ENCODE measurements around the gene THUMPD2. TPM values are rescaled to one million over a fixed set of nuclear protein-coding genes. Genes with fewer than 3 reads are reported as not detected.
"Not testable (repeated sequence)": the region's sequence is repeated elsewhere in the genome, so short reads cannot be mapped to it uniquely, and the experiment has no call there.

Gene THUMPD2
- total RNA-seq, 3 donors from 2014 or later (not counting 1 experiment from before 2014, with no cell fraction given): 12.7 to 17.8 (median 13.4) TPM

- peak; percentile 14 for TF ChIP-seq CTCF (IDR thresholded peaks at IDR 0.05)
- Mint-ChIP-seq H3K4me1 (peaks cover 10 to 13% of the 10 kb centered on the region in 2 donors), H3K9me3 (no peaks in the 10 kb centered on the region), H3K4me3 (no peak overlapping the region), H3K36me3 (no peaks in the 10 kb centered on the region), H3K27me3 (ENCODE audit: low read depth in 2 of 2) (no peaks in the 10 kb centered on the region), H3K27ac (no peak overlapping the region)
- no peaks in the 10 kb centered on the region for H3K4me1 ChIP-seq (ENCODE audit: control insufficient read depth, insufficient read depth, low read length)
- H3K27me3 ChIP-seq (ENCODE audit: control insufficient read depth, insufficient read depth, low read length): no peaks in the 10 kb centered on the region
- H3K27ac ChIP-seq (ENCODE audit: low read length): no peak overlapping the region
- 88% methylated on average over 1 of the region's 2 CpGs for WGBS (ENCODE audit: insufficient coverage)
- H3K4me3 ChIP-seq (ENCODE audit: low read length): no peak overlapping the region
- ATAC-seq: peak in 1 of 3 donors; percentile 45
- intact Hi-C loops (cut with micrococcal nuclease): no loop called here
- peaks cover 6% of the 10 kb centered on the region for H3K36me3 ChIP-seq (ENCODE audit: control insufficient read depth, insufficient read depth, low read length)
- DNase-seq: peak in 1 of 2 donors; percentile 15
- no peaks in the 10 kb centered on the region for H3K9me3 ChIP-seq (ENCODE audit: control insufficient read depth, insufficient read depth, low read length)
These were observed 48.3 kb downstream of the THUMPD2 start for GRCh38 chr2:39730685-39731302.

- H3K27me3 ChIP-seq (ENCODE audit: control insufficient read depth, insufficient read depth, low read length): no peaks in the 10 kb centered on the region
- intact Hi-C loops (cut with micrococcal nuclease): no loop called here
- Mint-ChIP-seq H3K27ac (no peak overlapping the region), H3K27me3 (ENCODE audit: low read depth in 2 of 2) (no peaks in the 10 kb centered on the region), H3K4me3 (no peak overlapping the region), H3K36me3 (no peaks in the 10 kb centered on the region), H3K4me1 (peaks cover 10 to 12% of the 10 kb centered on the region in 2 donors), H3K9me3 (no peaks in the 10 kb centered on the region)
- no peak for TF ChIP-seq CTCF (IDR thresholded peaks at IDR 0.05)
- H3K4me1 ChIP-seq (ENCODE audit: control insufficient read depth, insufficient read depth, low read length): no peaks in the 10 kb centered on the region
- H3K9me3 ChIP-seq (ENCODE audit: control insufficient read depth, insufficient read depth, low read length): no peaks in the 10 kb centered on the region
- peaks cover under 1% of the 10 kb centered on the region for H3K36me3 ChIP-seq (ENCODE audit: control insufficient read depth, insufficient read depth, low read length)
- no peak overlapping the region for H3K27ac ChIP-seq (ENCODE audit: low read length)
- WGBS (ENCODE audit: insufficient coverage): 79% methylated on average over 5 of the region's 5 CpGs
- ATAC-seq (no peak), DNase-seq (no peak)
- no peak overlapping the region for H3K4me3 ChIP-seq (ENCODE audit: low read length)
These were observed 48.8 kb downstream of the THUMPD2 start for GRCh38 chr2:39730276-39730675.

- Mint-ChIP-seq H3K27ac (no peak overlapping the region), H3K4me1 (peaks cover 0 to 10% of the 10 kb centered on the region in 2 donors), H3K4me3 (no peak overlapping the region), H3K27me3 (ENCODE audit: low read depth in 2 of 2) (no peaks in the 10 kb centered on the region), H3K36me3 (no peaks in the 10 kb centered on the region), H3K9me3 (no peaks in the 10 kb centered on the region)
- Histone ChIP-seq H3K9me3 (ENCODE audit: control insufficient read depth, insufficient read depth, low read length) (no peaks in the 10 kb centered on the region), H3K36me3 (ENCODE audit: control insufficient read depth, insufficient read depth, low read length) (no peaks in the 10 kb centered on the region), H3K27me3 (ENCODE audit: control insufficient read depth, insufficient read depth, low read length) (no peaks in the 10 kb centered on the region), H3K4me3 (ENCODE audit: low read length) (no peak overlapping the region), H3K4me1 (ENCODE audit: control insufficient read depth, insufficient read depth, low read length) (no peaks in the 10 kb centered on the region), H3K27ac (ENCODE audit: low read length) (no peak overlapping the region)
- ATAC-seq (peak in 1 of 3 donors; percentile 57), DNase-seq (peak in 1 of 2 donors; percentile 15)
- intact Hi-C loops (cut with micrococcal nuclease): no loop called here
- 67% methylated on average over 5 of the region's 5 CpGs for WGBS (ENCODE audit: insufficient coverage)
- TF ChIP-seq CTCF (IDR thresholded peaks at IDR 0.05): peak; percentile 47
These were observed 50.1 kb downstream of the THUMPD2 start for GRCh38 chr2:39728941-39729351.

- H3K4me1 Mint-ChIP-seq; ATAC-seq; DNase-seq; H3K27ac ChIP-seq (ENCODE audit: low read length); H3K4me3 Mint-ChIP-seq; H3K4me3 ChIP-seq (ENCODE audit: low read length); H3K36me3 Mint-ChIP-seq; H3K27me3 ChIP-seq (ENCODE audit: control insufficient read depth, insufficient read depth, low read length); H3K27me3 Mint-ChIP-seq (ENCODE audit: low read depth in 2 of 2); H3K4me1 ChIP-seq (ENCODE audit: control insufficient read depth, insufficient read depth, low read length); H3K36me3 ChIP-seq (ENCODE audit: control insufficient read depth, insufficient read depth, low read length); H3K9me3 ChIP-seq (ENCODE audit: control insufficient read depth, insufficient read depth, low read length); H3K27ac Mint-ChIP-seq; H3K9me3 Mint-ChIP-seq; intact Hi-C loops (cut with micrococcal nuclease): not testable (repeated sequence)
- WGBS (ENCODE audit: insufficient coverage): 28% methylated on average over 4 of the region's 4 CpGs
These were observed 51.0 kb downstream of the THUMPD2 start for GRCh38 chr2:39728085-39728484.

All from natural killer cell (primary cell).